Activated CD8-positive, alpha-beta memory T cell treated with anti-CD3 and anti-CD28 coated beads for 48 hours (primary cell): ENCODE data around the gene AUTS2.

Experiments used
- DNase-seq, 3 experiments: peaks; one replicate each; pipeline ENCODE4 v3.0.0-alpha.2; 2020; ENCODE audit warnings: low read depth in 2 of 3, low spot score in 2 of 3

AUTS2 gene

DNA sequence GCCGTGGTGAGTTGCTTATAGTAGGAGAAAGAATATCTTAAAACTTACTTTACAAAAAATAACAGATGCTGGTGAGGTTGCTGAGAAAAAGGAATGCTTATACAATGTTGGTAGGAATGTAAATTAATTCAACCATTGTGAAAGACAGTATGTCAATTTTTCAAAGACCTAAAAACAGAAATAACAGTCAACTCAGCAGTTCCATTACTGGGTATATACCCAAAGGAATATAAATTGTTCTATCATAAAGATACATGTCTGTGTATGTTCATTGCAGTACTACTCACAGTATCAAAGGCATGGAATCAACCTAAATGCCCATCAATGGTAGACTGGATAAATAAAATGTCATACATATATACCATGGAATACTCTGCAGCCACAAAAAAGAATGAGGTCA lies 420.4 kb downstream of the AUTS2 start:
- DNase-seq: no peak

DNA sequence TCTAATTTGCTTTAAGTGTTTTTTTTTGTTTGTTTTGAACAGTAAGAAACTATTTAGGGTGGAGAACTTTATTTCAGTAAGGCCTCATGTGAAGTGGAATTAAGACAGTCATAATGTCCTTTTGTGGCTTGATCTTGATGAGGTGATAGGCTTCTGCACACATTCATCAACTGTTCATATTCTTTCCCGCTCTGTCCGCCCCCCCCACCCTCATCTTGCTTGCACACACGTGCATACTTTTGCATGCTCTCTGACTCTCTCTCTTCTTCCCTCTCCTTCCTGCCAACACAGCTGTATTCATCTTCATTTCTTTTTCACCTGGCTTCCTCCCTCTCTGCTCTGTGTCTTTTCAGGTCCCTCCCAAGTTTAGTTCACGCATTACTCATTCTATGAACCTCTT lies 429.6 kb downstream of the AUTS2 start:
- no peak for DNase-seq

GRCh38 chr7:70028620-70029019 lies 430.3 kb downstream of the AUTS2 start:
- no peak for DNase-seq

DNA sequence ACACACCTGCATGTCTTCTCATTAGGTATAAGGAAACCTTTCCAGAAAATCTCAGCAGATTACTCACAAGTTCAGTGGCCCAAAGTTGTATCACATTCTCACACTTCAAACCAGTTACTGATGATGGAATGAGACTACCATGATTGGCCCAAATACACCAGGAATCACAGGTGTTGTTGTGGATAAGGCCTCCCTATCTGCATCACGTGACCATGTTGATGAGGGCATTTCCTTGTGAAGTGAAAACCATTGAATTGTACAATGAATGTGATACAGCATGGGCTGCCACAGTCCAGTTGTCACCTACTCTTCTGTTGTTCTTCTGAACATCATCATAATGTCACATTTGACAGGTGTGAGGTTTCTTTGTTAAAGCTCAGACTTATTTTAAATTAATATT lies 431.7 kb downstream of the AUTS2 start:
- DNase-seq: no peak

- DNase-seq: no peak
Observed at GRCh38 chr7:70030745-70031144, 432.5 kb downstream of the AUTS2 start.

DNA sequence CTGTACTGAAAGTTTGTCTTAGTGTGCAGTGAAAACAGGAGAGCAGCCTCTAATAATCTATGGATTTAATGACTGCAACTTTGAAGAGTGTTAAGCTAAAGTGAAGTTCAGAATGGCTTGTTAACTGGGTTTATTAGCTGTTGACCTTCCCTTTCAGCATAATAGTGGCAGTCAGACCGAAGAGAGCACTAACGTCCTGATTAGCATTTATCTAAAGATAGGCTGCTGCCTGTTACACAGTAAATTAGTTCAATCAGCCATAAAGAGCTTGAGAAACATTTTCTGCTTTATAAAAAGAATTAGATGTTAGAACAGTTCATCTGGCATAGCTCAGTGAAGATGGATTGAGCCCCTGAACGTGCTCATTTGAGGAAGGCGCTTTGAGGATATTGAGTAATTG lies 433.0 kb downstream of the AUTS2 start:
- DNase-seq: no peak

GRCh38 chr7:70032649-70033048 lies 434.4 kb downstream of the AUTS2 start:
- DNase-seq: no peak

GRCh38 chr7:70033226-70033625 lies 435.0 kb downstream of the AUTS2 start:
- DNase-seq: no peak

DNA sequence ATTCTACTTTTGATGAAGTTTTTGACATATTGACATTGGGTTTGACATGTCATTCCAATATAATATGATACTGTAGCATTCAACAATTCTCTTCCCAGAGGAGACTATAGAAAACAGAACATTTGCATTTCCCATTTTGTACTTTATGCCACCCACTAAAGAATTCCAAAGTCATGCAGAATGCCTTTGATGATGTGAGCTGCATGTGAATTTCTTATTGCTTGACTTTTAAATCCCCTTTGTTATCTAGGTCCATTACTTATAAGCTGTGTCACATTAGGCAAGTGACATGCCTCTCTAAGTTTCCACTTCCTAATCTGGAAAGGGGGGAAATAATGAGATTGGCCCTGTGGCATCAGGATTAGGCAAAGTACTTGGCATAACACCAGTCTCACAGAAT lies 436.7 kb downstream of the AUTS2 start:
- DNase-seq: no peak

- DNase-seq: no peak
Observed at GRCh38 chr7:70035519-70035918, 437.2 kb downstream of the AUTS2 start.

- DNase-seq: no peak
Observed at GRCh38 chr7:70035955-70036354, 437.7 kb downstream of the AUTS2 start.

DNA sequence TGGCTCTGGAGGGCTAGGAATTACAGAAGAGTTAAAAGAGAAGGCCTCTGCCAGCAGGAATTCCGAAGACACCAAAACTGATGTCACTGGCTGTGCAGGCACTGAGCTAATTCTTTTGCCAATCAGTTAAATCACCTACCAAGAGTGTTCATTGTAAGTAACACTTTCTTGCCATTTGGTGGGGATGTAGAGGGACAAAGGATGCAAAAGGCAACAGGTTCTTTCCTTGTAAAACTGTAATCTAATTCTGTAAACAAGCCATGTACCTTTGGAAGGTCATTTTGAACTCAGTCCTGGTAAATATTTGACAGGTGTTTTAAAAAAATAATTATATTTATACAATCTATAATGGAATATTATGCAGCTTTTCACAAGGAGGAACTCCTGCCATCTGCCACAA lies 438.4 kb downstream of the AUTS2 start:
- no peak for DNase-seq

- DNase-seq: no peak
Observed at GRCh38 chr7:70037171-70037933, 439.1 kb downstream of the AUTS2 start.

DNA sequence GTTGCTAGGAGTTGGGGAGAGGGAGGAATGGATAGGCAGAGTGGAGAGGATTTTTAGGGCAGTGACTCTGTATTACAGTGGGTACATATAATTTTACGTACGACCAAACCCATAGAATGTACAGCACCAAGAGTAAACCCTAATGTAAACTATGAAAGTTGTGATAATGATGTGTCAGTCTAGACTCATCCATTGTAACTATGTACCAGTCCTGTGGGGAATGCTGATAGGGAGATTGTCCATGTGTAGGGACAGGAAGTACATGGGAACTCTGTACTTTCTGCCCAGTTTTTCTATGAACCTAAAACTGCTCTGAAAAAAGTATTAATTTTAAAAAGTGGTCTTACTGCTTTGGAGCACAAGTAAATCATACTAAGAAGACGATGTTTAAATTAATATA lies 441.8 kb downstream of the AUTS2 start:
- DNase-seq: no peak

DNA sequence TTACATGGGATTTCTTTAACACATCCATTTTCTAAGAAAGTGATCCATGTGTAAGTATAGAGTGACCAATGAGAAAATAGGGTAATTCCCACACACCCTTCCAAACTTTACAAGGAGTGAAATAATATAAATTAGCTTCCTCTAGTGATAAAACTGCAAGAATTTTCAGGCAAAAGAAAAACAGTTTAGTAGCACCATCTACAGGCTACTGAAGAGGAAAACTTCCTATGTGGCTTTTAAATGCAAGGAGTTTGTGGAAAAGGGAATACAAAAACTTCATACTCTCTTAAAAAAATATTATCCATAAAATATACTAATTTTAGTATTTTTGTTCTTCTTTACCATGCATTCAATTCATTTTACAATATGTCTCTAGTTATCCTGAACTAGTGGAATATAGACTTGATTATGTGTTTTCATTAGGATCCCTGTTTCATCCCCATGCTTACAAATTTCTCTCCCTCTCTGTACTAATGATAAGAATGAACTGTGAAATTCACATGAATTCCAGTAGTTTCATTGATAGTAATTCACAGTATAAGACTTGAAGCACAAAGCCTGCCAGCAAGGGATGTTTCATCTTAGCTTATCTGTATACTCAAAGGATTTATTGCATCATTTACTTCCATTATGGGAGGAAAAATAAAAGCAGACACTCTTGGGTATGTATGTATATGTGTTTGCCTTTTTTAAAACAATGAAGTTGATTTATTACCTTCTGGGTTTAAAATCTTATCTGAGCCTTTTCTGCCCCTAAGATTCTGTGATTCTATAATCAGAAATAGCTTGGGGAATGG lies 442.9 kb downstream of the AUTS2 start:
- no peak for DNase-seq

- DNase-seq: no peak
Observed at GRCh38 chr7:70042533-70042932, 444.3 kb downstream of the AUTS2 start.

DNA sequence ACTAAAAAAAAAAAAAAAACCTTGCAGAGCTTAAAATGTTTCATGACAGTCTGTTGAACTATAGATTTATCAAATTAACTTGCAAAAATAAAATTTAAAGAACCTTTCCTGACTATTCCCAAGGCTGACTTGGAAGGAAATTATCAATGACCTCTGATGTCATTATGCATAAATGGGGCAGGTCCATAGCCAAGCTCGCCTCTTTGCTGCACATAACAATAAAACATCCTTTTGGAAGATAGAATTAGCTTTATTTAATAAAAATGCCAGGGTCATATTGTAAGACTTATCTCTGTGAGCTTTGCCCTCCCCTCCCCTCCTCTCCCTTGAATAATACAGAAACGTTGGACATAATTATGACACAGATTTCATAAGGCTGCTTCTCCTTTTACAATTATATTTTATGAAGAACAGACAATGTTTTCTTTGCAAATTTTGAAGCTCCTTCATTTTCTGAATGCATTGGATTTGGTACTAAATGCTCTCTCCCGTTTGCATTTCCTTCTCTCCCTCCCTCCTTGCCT lies 444.8 kb downstream of the AUTS2 start:
- DNase-seq: no peak

GRCh38 chr7:70044064-70044463 lies 445.8 kb downstream of the AUTS2 start:
- DNase-seq: no peak

DNA sequence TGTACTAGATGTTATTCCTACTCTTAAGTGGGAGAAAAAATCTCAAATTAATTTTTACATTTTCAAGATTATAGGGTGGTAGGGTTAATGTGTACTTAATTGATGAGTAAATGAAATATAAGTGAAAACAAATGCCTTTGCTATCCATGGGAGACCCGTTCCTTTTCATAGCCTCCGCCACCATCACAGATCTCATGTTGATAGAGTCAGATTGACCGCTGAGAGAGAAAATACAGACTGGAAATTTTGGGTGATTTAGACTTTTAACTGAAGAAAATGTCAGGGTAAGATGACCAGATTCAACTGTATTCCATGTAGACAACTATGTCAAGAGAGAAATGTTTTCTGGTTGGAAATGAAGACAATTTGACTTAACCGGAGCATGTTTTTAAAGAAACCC lies 446.2 kb downstream of the AUTS2 start:
- no peak for DNase-seq

GRCh38 chr7:70044981-70045380 lies 446.7 kb downstream of the AUTS2 start:
- DNase-seq: no peak

DNA sequence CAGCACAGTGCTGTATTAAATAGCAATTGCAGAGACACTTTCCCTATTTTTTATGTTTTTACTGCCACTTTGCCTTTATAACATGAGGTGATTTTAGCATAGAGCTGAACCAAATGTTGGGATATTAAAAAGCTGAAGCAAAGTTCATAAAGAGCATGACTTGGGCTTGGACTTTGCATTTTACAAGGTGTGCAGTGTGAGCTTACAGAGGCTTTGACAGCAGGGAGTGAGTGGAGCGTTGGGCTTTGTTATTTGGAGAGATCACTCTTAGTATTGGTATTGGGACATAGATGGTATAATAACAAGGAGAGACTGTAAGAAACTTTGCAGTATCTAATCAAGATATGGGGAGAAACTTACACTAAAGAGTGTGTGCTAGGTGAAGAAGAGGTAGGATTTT lies 449.1 kb downstream of the AUTS2 start:
- DNase-seq: no peak

DNA sequence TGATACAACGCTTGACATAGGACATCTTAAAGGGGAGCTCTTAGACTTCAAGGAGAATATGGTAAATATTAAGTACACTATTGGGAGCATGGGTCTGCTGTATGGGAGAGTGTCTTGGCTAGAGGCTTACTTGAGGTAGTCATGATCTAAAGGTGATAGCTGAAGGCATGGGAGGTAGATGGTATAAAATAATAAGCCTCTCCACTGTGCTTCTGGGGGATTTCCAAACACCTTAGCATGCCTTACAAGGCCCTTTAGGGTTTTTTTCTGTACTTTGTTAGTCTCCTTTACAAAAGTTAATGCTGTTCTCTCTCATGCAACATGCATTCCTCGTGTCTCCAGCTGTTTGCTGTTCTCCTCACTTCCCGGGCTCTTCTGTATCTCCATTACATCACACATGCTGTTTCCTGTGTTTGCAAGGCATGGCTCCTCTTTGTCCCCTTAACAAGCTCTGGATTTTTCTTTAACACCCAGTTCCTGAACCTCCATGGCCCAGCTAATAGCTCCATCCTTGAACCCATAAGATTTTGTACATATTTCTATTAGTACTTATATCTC lies 449.7 kb downstream of the AUTS2 start:
- no peak for DNase-seq
